GM19463 (cell line): ENCODE data around the gene KLHL25.
"Not testable (repeated sequence)": the region's sequence is repeated elsewhere in the genome, so short reads cannot be mapped to it uniquely, and the experiment has no call there.

Experiments
- ATAC-seq: cut with Tn5 transposase; IDR thresholded peaks from one replicate; pipeline ENCODE4 v1.9.1; 2021; ENCODE audit warnings: mild to moderate bottlenecking, moderate library complexity; ENCODE audit not compliant: unreplicated experiment

The KLHL25 gene

DNA sequence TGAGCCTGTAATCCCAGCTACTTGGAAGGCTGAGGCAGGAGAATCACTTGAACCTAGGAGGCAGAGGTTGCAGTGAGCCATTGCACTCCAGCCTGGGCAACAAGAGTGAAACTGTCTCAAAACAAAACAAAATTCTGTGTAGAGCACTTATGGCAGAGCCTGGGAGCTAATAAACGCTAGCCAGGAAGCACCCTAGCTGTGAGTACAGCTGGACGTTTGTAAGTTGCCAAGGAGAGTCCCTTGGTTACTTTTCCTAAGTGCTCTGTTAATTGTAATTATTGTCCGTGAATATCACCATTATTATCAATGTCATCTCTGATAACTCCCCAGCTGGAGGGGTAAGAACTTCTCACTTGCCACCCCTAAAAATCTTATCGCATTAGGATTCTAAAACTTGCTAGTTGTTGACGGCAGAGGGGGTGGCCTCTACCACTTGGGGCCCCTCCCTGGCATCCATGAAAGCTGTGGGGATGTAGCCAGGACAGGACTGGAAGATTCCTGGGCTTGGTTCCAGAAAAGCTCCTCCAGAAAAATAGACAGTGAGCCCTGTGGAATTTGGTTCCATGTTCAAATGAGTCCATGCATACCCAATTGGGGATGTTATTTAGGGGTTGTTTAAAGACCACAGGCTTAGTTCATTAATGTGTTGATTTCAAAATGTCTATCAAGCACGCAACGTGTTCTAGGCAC is 9.9 kb upstream of the KLHL25 start:
- no peak for ATAC-seq

DNA sequence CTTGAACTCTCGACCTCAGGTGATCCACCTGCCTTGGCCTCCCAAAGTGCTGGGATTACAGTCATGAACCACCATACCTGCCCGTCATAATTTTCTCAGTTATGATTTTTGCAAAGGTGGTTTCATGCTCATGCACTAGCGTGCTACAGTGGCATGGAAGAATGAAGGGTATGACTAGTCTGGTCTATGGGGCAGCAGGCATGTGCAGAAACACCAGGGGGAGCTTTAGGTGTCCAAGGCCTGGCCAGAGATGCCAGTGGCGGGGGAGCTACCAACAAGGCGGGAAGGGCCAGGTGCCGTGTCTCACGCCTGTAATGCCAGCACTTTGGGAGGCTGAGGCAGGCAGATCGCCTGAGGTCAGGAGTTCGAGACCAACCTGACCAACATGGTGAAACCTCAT is 7.9 kb upstream of the KLHL25 start:
- not testable (repeated sequence) for ATAC-seq

DNA sequence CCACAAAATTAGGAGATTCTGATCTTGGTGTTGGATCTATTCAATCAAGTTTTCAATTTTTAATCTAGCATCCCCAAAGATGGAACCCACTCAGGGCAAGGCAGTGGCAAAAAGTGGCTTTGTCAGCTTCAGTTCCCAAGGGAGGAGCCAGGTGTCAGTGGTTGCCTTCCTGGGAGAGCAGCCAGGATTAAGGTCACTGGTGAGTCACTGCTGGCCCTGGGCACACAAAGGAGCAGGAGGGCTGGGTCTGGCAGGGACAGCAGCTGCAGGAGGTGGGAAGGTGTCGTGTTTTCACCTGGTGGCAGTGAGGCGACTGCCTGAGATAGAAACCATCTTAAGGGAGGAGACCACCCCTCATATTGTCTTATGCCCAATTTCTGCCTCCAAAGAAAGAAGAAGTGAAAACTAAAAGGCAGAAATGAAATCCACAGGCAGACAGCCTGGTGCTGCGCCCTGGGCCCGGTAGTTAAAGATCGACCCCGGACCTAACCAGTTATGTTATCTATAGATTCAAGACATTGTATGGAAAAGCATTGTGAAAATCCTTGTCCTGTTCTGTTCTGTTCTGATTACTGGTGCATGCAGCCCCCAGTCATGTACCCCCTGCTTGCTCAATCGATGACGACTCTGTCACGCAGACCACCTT is 5.9 kb upstream of the KLHL25 start:
- ATAC-seq, result no peak

DNA sequence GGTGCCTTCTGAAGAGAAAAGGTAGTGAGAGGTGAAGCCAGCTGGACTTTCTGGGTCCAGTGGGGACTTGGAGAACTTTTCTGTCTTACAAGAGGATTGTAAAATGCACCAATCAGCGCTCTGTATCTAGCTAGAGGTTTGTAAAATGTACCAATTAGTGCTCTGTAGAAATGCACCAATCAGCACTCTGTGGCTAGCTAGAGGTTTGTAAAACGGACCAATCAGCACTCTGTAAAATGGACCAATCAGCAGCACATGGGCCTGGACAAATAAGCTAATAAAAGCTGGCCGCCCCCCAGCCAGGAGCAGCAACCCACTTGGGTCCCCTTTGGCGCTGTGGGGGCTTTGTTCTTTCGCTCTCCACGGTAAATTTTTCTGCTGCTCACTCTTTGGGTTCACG is 1.6 kb upstream of the KLHL25 start:
- ATAC-seq, result not testable (repeated sequence)

DNA sequence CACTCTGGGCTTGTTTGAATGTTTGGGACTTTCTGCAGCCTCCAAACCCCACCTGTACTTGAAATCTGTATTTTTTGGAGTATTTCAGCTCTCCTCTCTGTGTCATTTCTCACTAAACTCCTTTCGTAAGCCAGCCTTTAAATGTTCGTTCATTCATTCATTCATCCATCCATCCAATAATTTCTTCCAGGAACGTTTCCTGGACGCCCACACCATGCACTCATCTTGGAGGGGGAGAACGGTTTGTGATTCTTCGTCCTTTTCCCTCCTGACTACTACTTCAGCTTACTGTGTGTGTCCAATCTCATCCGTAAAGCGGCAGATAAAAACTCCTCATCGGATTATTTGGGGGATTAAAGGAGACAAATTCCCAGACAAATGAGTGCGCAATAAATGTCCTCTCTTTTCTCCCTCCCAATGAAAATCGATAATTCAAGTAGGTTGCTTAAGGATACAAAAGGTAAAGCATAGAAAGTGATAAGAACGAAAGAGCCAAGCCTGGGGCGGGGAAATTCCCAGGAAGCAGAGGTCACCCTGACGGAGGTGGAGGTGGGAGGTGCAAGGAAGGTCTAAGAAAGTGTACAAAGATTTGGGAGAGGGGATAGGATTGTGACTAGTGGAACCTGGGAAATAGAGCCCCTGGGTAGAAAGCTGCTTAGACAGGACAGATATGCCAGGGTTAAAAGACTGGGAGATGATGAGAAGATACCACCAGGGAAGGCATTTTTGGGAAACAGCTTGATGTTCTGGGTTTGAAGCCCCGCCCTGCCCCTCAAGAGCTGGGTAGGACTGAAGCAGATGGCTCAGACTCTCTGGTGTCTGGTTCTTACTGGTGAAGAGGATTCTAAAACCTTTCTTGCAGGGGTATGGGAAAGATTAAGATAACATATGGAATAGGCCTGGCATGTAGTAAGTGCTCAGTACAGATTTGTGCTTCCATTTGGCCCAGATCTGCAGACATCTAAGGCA is 896 bp upstream of the KLHL25 start:
- ATAC-seq, result no peak

DNA sequence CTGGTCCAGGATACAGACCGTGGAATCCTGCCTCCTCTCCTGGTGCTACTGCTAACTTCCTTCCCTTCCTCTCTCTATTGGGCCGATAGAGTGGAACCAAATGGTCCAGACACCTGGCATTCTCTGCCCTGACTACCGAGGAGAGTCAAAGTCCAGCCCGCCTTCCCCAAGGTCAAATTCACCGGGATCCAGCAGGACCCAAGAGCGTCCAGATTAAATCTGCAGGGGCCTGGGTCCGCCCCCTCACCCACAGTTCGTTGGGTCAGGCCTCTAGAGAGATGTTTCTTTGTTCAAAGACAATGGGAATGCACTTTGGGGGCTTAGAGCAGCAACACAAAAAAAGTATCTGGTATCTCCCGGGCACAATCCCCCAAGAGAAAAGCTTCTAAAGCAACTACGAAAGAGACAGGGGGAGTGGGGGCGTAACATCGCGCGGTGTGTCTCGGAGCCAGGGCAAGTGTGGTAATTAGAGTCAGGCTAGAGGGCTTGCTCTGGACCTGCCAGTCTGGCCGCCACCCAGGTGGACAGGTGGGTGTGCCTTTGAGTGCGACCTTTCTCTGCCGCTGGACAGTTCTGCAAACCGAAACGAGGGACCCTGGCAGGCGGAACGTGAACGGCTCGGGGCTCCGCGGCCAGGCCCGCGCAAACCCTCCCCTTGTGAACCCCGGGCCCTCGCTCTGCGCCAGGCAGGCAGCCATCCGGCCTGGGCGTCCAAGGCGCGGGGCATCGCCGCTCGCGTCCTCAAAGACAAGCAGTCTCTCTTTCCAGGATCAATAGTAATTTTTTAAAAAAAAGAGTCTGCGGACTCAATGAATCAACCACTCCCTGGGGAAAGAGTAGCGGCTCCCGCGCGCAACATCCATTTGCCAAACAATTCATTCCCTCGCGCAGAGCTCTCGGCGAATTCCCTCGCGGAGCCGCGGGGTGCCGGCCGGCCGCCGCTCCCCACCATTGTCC is 806 bp downstream of the KLHL25 start:
- ATAC-seq, result peak; percentile 29

DNA sequence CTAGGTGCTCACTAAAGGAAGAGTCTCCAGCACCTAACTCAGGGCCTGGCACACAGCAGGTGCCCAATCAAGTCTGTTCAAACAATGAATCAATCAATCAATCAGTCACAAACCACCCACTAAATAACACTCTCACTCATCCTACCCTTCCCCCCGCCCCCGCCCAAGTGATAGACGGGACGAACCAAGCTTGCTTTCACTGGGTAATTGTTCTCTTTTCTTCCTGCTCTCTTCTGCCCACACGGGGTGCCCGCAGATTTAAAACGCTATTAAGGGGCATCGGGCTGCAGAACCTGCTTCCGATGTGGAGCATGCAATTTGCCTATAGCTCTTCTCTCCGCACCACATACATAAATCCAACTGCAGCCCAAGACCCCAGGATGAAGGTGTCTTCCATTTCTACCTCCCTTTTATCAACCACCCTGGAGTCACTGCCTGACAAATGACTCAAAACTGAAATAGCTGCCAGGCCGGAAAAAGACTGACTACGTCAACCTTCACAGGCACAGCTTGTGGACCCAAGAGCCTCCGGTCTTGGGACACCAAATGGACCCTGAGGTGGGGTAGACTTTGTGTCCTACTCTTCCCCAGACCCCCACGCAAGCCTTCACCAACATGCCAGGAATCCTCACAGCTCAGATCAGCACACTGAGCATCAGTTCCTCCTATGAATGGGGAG is 1.7 kb downstream of the KLHL25 start:
- ATAC-seq, result no peak

DNA sequence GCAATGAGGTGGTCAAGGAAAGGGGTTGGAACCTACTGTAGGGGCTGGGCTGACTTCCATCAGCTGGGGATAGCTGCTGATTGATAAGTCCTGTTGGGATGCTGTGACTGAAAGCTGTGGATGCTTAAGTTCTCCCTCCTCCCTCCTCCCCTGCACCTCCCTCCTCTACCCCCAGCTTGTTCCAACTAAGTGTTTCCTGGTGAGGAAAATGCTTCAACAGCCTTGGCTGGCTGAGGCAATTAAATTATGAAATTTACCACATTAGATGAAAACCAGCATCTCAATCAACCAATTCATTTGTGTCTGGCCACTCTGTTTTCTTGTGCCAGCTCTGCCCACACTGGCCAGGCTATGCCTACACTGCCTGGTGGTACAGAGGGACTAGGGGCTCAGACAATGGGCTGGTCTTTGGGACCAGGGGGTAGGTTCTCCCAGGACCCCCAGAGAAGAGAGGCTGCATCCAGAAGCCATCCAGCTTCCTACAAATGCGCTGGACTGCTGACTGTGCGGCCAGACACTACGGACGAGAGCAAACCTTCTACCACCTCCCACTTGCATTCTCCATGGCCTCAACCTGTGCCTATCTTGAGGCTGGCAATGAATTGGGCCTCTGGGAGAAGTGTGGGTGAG is 2.5 kb downstream of the KLHL25 start:
- no peak for ATAC-seq

DNA sequence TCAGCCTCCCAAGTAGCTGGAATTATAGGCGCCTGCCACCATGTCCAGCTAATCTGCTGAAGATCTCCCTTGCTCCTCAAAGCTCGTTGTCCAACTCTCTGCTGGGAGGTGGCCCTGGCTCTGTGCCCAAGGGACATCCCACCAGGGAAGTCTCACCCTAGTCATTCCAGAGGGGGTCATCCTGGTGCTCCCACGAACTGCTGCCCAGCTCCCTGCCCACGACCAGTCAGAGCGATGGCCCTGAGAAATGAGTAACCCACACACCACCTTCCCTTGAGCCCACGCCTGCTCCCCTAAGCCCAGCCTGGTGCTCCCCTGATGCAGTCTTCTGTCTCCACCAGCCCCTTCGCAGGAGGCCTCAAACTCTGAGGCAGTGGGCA is 5.2 kb downstream of the KLHL25 start:
- no peak for ATAC-seq

DNA sequence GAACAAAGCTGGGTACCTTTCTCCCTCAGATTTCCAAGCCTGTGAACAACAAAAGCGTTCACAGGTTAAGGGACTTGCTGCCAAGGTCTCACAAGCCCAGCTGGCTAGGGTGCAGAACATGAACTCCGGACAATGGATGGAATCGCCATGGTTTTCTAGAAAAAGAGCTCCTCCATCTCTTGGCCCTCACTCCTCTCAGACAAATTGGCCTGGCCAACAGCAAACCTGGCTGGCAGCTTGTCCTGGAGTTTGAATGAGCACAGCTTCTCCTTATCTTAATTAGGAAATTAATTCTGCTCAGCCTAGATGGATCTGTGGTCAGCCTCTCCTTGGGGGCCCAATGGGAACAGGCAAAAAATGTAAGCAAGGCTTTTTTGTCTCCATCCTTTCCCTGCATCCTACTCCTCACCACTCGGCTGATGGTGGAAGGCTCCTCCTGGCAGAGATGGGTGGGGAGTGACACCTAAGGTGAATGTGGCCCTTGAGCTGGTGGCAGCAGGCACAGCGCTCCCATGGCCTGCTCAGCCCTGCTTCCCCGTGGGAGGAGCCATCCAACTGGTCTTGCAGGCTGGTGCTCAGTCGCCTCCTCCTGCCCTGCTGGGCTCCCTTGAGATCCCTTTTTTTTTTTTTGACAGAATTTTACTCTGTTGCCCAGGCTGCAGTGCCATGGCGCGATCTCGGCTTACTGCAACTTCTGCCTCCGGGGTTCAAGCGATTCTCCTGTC is 5.8 kb downstream of the KLHL25 start:
- ATAC-seq, result no peak

DNA sequence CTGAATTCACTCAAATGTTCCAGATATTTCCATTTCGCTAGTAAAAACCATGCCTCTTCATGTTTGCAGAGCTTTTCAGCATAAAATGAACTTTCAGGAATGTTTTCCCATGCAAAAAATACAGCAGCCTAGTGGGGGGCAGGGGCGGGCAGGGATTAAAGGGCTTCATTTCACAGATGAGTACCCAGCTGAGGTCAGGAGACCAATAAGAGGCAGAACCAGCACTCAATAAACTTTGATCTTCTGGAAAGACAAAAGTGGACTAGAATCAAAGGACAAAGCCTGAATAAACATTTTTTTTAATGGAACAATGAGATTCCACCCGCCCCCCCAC is 8.0 kb downstream of the KLHL25 start:
- no peak for ATAC-seq

DNA sequence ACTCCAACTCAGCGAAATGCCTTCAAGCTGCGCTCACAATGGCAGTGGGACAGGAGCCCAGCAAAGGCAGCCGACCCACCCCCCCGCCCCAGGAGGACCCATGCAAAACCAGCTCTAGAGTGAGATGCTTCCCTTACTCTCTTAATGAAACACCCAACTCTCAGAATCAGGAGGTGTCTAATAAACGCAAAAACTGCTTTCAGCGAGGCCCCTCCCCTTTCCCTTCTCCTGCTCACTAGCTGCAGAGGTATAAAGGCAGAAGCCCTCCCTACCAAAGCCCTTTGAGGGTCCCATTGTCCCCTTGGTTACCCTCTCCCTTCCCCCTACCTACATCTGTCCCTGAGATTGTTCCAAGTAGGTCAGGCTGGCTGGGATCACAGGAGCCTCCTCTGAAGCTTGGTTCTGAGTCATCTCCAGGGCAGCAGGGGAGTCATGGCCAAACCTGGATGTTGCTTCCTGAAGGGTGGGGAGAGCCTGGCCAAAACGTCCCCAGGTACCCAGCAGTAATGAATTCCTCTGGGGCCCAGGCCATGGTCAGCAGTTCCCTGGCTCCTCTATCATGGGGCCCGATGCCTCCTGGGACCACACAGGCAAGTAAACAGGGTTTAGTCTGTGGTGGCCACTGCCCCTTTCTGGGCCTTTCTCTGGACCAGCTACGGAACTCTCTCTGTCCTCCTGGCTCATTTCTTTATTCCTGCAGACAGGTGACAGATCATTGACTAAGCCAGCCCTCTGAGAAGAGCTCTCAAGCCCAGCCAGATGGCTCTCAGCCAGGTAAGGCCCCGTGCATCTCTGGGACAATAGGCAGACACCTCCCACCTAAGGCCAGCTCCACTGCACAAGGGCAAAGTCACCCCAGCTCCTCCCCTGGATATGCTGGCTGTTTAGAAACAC is 8.6 kb downstream of the KLHL25 start:
- ATAC-seq, result no peak

DNA sequence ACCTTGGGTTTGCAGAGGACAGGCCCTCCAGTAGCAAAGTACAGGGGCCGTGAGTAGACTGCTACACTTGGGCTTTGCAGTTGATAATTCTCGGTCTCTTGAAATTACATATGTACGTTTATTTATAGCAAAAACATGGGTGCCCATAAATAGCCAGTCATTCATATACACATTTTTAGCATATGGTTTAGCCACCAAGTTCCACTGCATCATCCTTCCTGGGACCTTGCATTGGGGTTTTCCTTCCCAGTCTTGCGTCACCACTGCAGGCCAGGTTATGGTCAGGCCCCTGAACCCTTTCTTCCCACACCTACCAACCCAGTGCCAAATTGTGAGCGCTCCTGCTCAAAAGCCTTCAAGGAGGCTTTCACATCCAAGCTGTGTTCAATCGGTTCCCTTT is 12.7 kb downstream of the KLHL25 start:
- ATAC-seq, result no peak

DNA sequence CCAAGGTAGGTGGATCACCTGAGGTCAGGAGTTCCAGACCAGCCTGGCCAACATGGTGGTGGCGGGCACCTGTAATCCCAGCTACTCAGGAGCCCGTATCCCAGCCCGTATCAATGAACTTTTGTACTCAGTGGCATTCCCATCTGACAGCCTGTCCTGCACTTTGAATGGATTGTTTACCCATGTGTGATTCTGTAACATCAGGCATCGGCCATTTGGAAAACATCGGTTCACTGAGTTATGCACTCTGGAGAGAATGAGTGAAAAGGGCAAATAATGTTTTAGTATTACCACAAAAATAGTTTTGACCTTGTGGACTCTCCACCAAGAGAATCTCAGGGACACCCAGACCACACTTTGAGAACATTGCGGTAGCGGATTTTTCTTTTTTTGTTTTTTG is 13.6 kb downstream of the KLHL25 start:
- ATAC-seq, result no peak

DNA sequence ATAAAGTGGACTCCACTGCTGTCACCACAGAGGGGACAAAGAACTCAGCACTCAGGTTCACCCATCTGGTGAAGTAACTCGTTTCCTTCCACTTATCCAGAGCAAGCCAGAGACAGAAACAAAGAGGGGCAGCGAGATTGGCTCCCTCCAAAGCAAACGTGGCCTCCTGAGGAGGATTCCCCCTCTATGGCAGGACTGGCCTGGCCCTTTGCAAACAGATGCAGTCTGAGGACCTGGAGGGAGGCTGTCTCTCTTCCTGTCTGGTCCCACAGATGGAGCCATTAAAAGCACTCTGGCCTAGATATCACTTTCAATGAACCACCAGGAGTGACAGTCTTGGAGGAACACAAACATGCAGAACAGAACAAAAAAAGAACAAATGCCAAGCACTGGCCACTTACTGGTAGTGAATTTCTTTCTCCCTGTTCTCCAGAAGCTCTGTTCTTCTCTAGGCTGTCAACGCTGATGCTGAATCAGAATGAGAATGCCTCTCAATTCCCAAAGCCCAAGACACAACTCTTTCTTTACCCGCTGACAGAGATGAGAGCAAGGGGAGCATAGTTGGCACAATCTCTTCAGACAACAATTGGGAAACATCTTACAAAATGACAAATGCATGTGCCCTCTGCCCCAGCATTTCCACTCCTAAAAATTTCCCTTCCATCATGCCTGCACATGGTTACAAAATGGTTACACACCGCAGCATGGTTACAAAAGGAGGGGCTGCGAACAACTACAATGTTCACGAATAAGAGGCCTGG is 14.3 kb downstream of the KLHL25 start:
- no peak for ATAC-seq

DNA sequence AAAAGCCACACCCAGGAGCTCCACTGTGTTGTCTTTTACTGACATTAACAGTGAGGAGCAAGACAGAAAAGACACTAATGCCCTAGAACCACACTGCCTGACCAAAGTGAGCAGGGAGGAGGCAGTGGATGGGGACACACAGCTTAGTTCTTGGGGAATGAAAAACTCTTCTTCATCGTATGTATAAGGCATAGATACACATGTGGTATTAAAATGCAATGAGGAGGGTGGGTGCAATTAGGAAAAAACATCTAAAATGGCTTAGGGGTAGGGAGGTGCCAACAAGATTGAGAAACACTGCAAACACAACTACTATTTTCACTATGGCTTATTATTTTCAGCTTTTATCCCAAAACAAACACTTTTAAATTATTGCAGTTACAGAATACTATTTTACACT is 15.5 kb downstream of the KLHL25 start:
- no peak for ATAC-seq

DNA sequence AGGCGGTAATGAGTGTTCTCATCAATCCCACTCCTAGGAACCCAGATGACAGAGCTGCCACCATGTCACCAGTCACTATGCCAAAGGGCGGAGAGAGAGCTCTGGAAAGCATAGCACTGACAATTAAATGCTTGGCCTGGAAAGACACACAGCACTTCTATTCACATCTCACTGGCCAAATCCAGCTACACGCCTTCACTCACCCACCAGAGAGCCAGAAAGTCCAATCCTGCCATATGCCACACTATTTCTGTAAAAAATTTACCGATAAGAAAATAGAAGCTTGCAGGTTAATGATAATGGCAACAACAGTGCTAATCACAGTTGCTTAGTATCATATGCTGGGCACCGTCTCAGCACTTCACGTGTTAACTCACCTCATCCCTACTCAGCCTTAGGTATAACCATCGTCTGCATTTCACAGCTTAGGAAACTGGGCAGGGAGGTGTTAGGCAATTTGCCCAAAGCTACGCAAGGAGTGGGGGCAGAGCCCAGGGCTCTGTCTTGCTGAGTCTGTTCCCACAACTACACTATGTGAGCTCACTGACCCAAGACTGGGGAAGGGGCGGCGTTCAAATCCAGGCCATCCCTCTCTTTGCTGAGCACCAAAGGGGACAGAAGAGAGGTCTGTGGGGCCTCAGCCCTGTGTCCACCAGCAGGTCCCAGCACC is 16.5 kb downstream of the KLHL25 start:
- ATAC-seq, result no peak
